ENCODE data around the gene AGBL2. TPM values are rescaled to one million over a fixed set of nuclear protein-coding genes. Genes with fewer than 3 reads are reported as not detected.
"Not testable (repeated sequence)": the region's sequence is repeated elsewhere in the genome, so short reads cannot be mapped to it uniquely, and the experiment has no call there.

Gene AGBL2
- total RNA-seq (11.0 TPM), polyA plus RNA-seq (1 to 10 TPM in 1 of 4 donors, under 1 TPM in 3; 0.72 to 1.3 (median 0.91) TPM)

- Histone ChIP-seq H3K4me1 (ENCODE audit: control insufficient read depth, insufficient read depth, low read length, poor library complexity, severe bottlenecking) (peaks cover 12% of the 10 kb centered on the region), H3K9me3 (ENCODE audit: control insufficient read depth in 2 of 2, low read length in 2 of 2) (no peaks in the 10 kb centered on the region), H3K36me3 (ENCODE audit: control insufficient read depth, insufficient read depth, low read length) (peaks cover 32% of the 10 kb centered on the region), H3K27ac (ENCODE audit: insufficient read depth, low read length, poor library complexity, severe bottlenecking) (peak within 1 kb of the TSS; percentile 91), H3K4me3 (ENCODE audit: low read depth, low read length) (peak within 1 kb of the TSS; percentile 90), H3K27me3 (ENCODE audit: control insufficient read depth, insufficient read depth, low read length) (no peaks in the 10 kb centered on the region)
- Mint-ChIP-seq H3K27me3 (no peaks in the 10 kb centered on the region), H3K4me3 (peak within 1 kb of the TSS; percentile 96 to 100 (median 98)), H3K4me1 (peaks cover 7 to 21% (median 18%) of the 10 kb centered on the region in 4 donors), H3K27ac (peak within 1 kb of the TSS; percentile 98 to 99 (median 98)), H3K36me3 (peaks cover 5% of the 10 kb centered on the region), H3K9me3 (no peaks in the 10 kb centered on the region)
- DNase-seq (peak; percentile 82 to 91 (median 83)), ATAC-seq (ENCODE audit: low read depth in 2 of 2) (peak; percentile 98 to 99)
Measured at GRCh38 chr11:47715082-47715669, at the start of gene AGBL2. AGBL2 (minus strand) TSS chr11:47715369; CDS start chr11:47714650, 719 bp downstream.

GRCh38 chr11:47759291-47759690, 44.1 kb upstream of the AGBL2 start:
- not testable (repeated sequence) for H3K4me3 Mint-ChIP-seq; DNase-seq; H3K9me3 ChIP-seq (ENCODE audit: control insufficient read depth in 2 of 2, low read length in 2 of 2); H3K4me3 ChIP-seq (ENCODE audit: low read depth, low read length); H3K27ac Mint-ChIP-seq; H3K27ac ChIP-seq (ENCODE audit: insufficient read depth, low read length, poor library complexity, severe bottlenecking); H3K4me1 ChIP-seq (ENCODE audit: control insufficient read depth, insufficient read depth, low read length, poor library complexity, severe bottlenecking); ATAC-seq (ENCODE audit: low read depth in 2 of 2); H3K27me3 ChIP-seq (ENCODE audit: control insufficient read depth, insufficient read depth, low read length); H3K9me3 Mint-ChIP-seq; H3K27me3 Mint-ChIP-seq
- peaks cover 72% of the 10 kb centered on the region for H3K36me3 ChIP-seq (ENCODE audit: control insufficient read depth, insufficient read depth, low read length)
- H3K36me3 Mint-ChIP-seq = peaks cover 25% of the 10 kb centered on the region
- H3K4me1 Mint-ChIP-seq = peaks cover 0 to 24% (median 10%) of the 10 kb centered on the region in 4 donors

DNA sequence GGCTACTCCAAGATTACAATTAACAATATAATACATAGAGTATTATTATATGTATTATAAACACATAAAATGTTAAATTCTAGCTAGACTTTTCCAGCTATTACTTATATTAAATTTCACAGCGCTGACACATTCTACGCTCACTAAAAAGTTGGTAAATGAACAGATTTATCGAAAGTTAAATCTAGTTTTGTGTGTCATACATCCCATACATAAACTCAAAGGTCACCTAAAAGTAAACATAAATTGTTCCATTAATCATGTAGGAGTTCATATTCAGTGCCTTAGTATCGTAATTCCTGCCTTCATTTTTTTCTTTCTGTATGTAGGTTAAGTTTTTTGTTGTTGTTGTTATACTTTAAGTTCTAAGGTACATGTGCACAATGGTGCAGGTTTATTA, 41.0 kb upstream of the AGBL2 start:
- H3K27me3 Mint-ChIP-seq = no peaks in the 10 kb centered on the region
- peak overlapping the region in 1 of 3 donors; percentile 26 for H3K27ac Mint-ChIP-seq
- DNase-seq (no peak), ATAC-seq (ENCODE audit: low read depth in 2 of 2) (no peak)
- Histone ChIP-seq H3K9me3 (ENCODE audit: control insufficient read depth in 2 of 2, low read length in 2 of 2) (no peaks in the 10 kb centered on the region), H3K4me3 (ENCODE audit: low read depth, low read length) (no peak overlapping the region), H3K27me3 (ENCODE audit: control insufficient read depth, insufficient read depth, low read length) (no peaks in the 10 kb centered on the region), H3K4me1 (ENCODE audit: control insufficient read depth, insufficient read depth, low read length, poor library complexity, severe bottlenecking) (no peaks in the 10 kb centered on the region), H3K36me3 (ENCODE audit: control insufficient read depth, insufficient read depth, low read length) (peaks cover 73% of the 10 kb centered on the region), H3K27ac (ENCODE audit: insufficient read depth, low read length, poor library complexity, severe bottlenecking) (no peak overlapping the region)
- H3K4me1 Mint-ChIP-seq = peaks cover 0 to 23% (median 12%) of the 10 kb centered on the region in 4 donors
- no peak overlapping the region for H3K4me3 Mint-ChIP-seq
- peaks cover 33% of the 10 kb centered on the region for H3K36me3 Mint-ChIP-seq
- H3K9me3 Mint-ChIP-seq = peaks cover 0 to 2% (median 0%) of the 10 kb centered on the region in 7 donors

- H3K4me3 Mint-ChIP-seq = no peak overlapping the region
- H3K27ac ChIP-seq (ENCODE audit: insufficient read depth, low read length, poor library complexity, severe bottlenecking) = no peak overlapping the region
- peaks cover 0 to 26% (median 14%) of the 10 kb centered on the region in 4 donors for H3K4me1 Mint-ChIP-seq
- H3K4me3 ChIP-seq (ENCODE audit: low read depth, low read length) = no peak overlapping the region
- no peak for DNase-seq
- H3K9me3 ChIP-seq (ENCODE audit: control insufficient read depth in 2 of 2, low read length in 2 of 2) = no peaks in the 10 kb centered on the region
- peaks cover 81% of the 10 kb centered on the region for H3K36me3 ChIP-seq (ENCODE audit: control insufficient read depth, insufficient read depth, low read length)
- H3K9me3 Mint-ChIP-seq = peaks cover 0 to 2% (median 0%) of the 10 kb centered on the region in 7 donors
- H3K27me3 Mint-ChIP-seq = no peaks in the 10 kb centered on the region
- peaks cover 22% of the 10 kb centered on the region for H3K36me3 Mint-ChIP-seq
- no peak overlapping the region for H3K27ac Mint-ChIP-seq
- H3K27me3 ChIP-seq (ENCODE audit: control insufficient read depth, insufficient read depth, low read length) = no peaks in the 10 kb centered on the region
- no peaks in the 10 kb centered on the region for H3K4me1 ChIP-seq (ENCODE audit: control insufficient read depth, insufficient read depth, low read length, poor library complexity, severe bottlenecking)
- no peak for ATAC-seq (ENCODE audit: low read depth in 2 of 2)
Measured at GRCh38 chr11:47750725-47751124, 35.6 kb upstream of the AGBL2 start.

DNA sequence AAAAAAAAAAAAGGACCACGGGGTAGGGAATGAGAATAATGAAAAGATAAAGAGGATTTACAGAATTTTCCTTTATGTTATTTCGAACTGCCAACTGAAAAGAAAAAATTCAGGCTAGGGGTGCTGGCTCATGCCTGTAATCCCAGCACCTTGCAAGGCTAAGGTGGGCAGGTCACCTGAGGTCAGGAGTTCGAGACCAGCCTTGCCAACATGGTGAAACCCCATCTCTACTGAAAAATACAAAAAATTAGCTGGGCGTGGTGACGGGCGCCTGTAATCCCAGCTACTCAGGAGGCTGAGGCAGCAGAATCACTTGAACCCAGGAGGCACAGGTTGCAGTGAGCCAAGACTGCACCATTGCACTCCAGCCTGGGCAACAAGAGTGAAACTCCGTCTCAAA, 27.3 kb upstream of the AGBL2 start:
- not testable (repeated sequence) for H3K4me1 ChIP-seq (ENCODE audit: control insufficient read depth, insufficient read depth, low read length, poor library complexity, severe bottlenecking); H3K27me3 ChIP-seq (ENCODE audit: control insufficient read depth, insufficient read depth, low read length); H3K9me3 Mint-ChIP-seq; H3K4me3 ChIP-seq (ENCODE audit: low read depth, low read length); H3K4me3 Mint-ChIP-seq; H3K9me3 ChIP-seq (ENCODE audit: control insufficient read depth in 2 of 2, low read length in 2 of 2); H3K27me3 Mint-ChIP-seq; DNase-seq; H3K27ac ChIP-seq (ENCODE audit: insufficient read depth, low read length, poor library complexity, severe bottlenecking); ATAC-seq (ENCODE audit: low read depth in 2 of 2)
- H3K36me3 ChIP-seq (ENCODE audit: control insufficient read depth, insufficient read depth, low read length) = peaks cover 80% of the 10 kb centered on the region
- Mint-ChIP-seq H3K27ac (peak overlapping the region in 1 of 3 donors; percentile 43), H3K36me3 (peaks cover 38% of the 10 kb centered on the region), H3K4me1 (peaks cover 5 to 12% (median 8%) of the 10 kb centered on the region in 4 donors)

DNA sequence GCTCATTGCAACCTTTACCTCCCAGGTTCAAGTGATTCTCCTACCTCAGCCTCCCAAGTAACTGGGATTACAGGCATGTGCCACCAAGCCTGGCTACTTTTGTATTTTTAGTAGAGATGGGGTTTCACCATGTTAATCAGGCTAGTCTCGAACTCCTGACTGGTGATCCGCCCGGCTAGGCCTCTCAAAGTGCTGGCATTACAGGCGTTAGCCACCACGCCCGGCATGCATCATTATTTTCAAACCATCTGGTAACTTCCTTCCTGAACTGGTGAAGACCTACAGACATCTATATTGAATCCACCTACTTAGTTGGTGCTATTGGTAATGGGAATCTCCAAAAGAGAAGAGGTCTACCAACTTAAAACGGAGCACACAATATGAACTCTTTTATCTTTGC, 22.6 kb upstream of the AGBL2 start:
- H3K4me3 ChIP-seq (ENCODE audit: low read depth, low read length); ATAC-seq (ENCODE audit: low read depth in 2 of 2); H3K9me3 ChIP-seq (ENCODE audit: control insufficient read depth in 2 of 2, low read length in 2 of 2); H3K9me3 Mint-ChIP-seq; H3K27me3 ChIP-seq (ENCODE audit: control insufficient read depth, insufficient read depth, low read length); H3K4me3 Mint-ChIP-seq; H3K27ac Mint-ChIP-seq; H3K27ac ChIP-seq (ENCODE audit: insufficient read depth, low read length, poor library complexity, severe bottlenecking); H3K4me1 ChIP-seq (ENCODE audit: control insufficient read depth, insufficient read depth, low read length, poor library complexity, severe bottlenecking); DNase-seq; H3K27me3 Mint-ChIP-seq: not testable (repeated sequence)
- Mint-ChIP-seq H3K4me1 (peaks cover 6 to 16% (median 7%) of the 10 kb centered on the region in 4 donors), H3K36me3 (peaks cover 31% of the 10 kb centered on the region)
- peaks cover 65% of the 10 kb centered on the region for H3K36me3 ChIP-seq (ENCODE audit: control insufficient read depth, insufficient read depth, low read length)

GRCh38 chr11:47732271-47732670, 17.1 kb upstream of the AGBL2 start:
- H3K27me3 Mint-ChIP-seq = no peaks in the 10 kb centered on the region
- H3K9me3 ChIP-seq (ENCODE audit: control insufficient read depth in 2 of 2, low read length in 2 of 2) = no peaks in the 10 kb centered on the region
- no peaks in the 10 kb centered on the region for H3K9me3 Mint-ChIP-seq
- H3K27ac ChIP-seq (ENCODE audit: insufficient read depth, low read length, poor library complexity, severe bottlenecking) = no peak overlapping the region
- H3K36me3 ChIP-seq (ENCODE audit: control insufficient read depth, insufficient read depth, low read length) = peaks cover 83% of the 10 kb centered on the region
- ATAC-seq (ENCODE audit: low read depth in 2 of 2) = no peak
- no peak overlapping the region for H3K4me3 ChIP-seq (ENCODE audit: low read depth, low read length)
- DNase-seq = no peak
- H3K4me1 ChIP-seq (ENCODE audit: control insufficient read depth, insufficient read depth, low read length, poor library complexity, severe bottlenecking) = no peaks in the 10 kb centered on the region
- no peaks in the 10 kb centered on the region for H3K27me3 ChIP-seq (ENCODE audit: control insufficient read depth, insufficient read depth, low read length)
- peaks cover 46% of the 10 kb centered on the region for H3K36me3 Mint-ChIP-seq
- H3K4me1 Mint-ChIP-seq = peaks cover 6 to 10% (median 9%) of the 10 kb centered on the region in 4 donors
- H3K4me3 Mint-ChIP-seq = no peak overlapping the region
- peak overlapping the region in 1 of 3 donors; percentile 62 for H3K27ac Mint-ChIP-seq

DNA sequence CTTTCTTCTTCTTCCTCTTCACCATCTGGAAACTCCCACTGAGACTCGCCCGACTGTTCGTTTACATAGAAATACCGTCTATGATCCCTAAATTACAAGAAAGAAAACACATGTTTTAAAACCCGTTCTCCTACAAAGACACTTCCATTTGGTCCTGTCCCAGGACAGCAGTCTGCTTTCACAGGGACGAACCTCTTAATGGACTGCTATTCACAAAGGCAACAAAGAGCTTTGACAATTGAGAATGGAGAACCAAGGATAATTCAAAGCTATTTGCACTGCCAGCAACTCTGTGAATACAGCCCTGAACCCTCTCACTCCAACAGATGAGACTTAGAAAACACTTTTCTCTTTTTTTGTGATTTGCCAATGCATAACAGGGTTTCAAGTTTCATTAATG, 16.3 kb upstream of the AGBL2 start:
- Mint-ChIP-seq H3K36me3 (peaks cover 42% of the 10 kb centered on the region), H3K9me3 (no peaks in the 10 kb centered on the region), H3K27ac (peak overlapping the region; percentile 6 to 65 (median 62)), H3K27me3 (no peaks in the 10 kb centered on the region), H3K4me1 (peaks cover under 1 to 6% (median 5%) of the 10 kb centered on the region in 4 donors), H3K4me3 (no peak overlapping the region)
- Histone ChIP-seq H3K27ac (ENCODE audit: insufficient read depth, low read length, poor library complexity, severe bottlenecking) (no peak overlapping the region), H3K27me3 (ENCODE audit: control insufficient read depth, insufficient read depth, low read length) (no peaks in the 10 kb centered on the region), H3K36me3 (ENCODE audit: control insufficient read depth, insufficient read depth, low read length) (peaks cover 89% of the 10 kb centered on the region), H3K4me3 (ENCODE audit: low read depth, low read length) (no peak overlapping the region), H3K9me3 (ENCODE audit: control insufficient read depth in 2 of 2, low read length in 2 of 2) (no peaks in the 10 kb centered on the region), H3K4me1 (ENCODE audit: control insufficient read depth, insufficient read depth, low read length, poor library complexity, severe bottlenecking) (no peaks in the 10 kb centered on the region)
- ATAC-seq (ENCODE audit: low read depth in 2 of 2) (no peak), DNase-seq (no peak)

All from CD4-positive, CD25-positive, alpha-beta regulatory T cell (primary cell).